Aortic smooth muscle cell (primary cell): ENCODE data around the gene CALHM2. TPM values are rescaled to one million over a fixed set of nuclear protein-coding genes. Genes with fewer than 3 reads are reported as not detected.

Experiments used
- total RNA-seq: library from RNA; depleted of rRNA; stranded (reverse); fragments of >200 nt; gene quantifications from 2 replicates; pipeline ENCODE4 v1.2.3, GENCODE V29; 2014

Gene CALHM2, protein sequence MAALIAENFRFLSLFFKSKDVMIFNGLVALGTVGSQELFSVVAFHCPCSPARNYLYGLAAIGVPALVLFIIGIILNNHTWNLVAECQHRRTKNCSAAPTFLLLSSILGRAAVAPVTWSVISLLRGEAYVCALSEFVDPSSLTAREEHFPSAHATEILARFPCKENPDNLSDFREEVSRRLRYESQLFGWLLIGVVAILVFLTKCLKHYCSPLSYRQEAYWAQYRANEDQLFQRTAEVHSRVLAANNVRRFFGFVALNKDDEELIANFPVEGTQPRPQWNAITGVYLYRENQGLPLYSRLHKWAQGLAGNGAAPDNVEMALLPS
- total RNA-seq: 30.1 and 38.6 TPM in 2 replicates

DNA sequence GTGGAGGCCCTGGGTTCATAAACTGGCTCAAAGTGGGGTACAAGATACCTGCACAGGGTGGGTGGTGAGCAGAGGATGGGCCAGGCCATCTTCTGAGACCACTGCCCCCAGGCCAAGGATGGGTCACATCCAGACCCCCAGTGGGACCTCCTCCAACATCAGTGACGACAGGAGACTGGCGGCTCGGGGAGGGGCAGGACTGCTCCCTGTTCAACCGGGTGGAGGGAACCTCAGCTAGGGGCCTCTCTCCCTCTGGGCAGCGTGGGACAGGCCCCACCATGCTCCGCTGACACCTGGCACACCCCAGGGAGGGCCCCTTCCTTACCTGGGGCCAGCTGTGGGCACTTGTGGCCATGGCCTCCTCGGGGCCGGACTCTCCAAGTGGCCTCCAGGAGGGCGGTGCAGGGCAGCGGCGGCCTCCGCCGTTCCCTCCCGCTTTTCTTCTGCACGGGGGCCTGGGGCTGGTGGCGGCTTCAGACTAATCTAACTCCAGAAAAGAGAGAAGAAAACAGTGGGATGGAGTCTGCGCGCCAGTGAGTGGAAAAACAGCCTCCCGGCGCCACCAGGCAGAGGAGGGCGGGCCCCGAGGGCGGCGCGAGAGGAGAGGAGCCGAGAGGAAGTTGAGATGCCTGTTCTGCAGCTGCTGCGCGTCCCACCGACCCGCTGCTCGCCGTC is at the start of gene CALHM2:
TSS of gene CALHM2 (minus strand) at position 540 of the 675 bp plus-strand sequence. CDS start 2,429 bp downstream, outside the sequence.

DNA sequence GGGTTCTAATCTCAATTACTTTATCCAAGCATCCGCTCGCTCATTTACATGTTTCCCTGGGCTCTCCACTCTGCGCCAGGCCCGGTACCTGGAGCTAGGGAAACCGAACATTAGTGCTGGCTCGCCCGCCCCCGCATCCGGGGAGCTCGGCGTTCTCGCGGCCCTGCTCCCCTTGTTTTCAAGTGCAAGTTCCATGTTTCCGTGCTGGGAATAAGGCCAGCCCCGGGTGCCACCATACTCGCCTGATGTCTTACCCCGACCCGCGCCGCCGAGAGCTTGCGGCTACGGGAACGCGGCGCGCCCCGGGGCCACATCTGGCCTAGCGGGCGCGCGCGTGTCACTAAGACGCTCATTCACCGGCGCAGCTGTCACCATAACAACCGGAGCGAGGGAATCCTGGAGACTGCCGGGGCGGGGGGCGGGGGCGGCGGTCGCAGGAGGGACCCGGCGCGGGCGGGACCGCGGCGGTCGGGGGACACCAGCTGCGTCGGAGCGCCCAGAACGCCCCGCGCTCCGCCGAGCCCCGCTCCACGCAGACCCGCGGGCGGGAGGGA is 41.3 kb upstream of the CALHM2 start, which contains the start of gene NEURL1:
TSS of gene NEURL1 (plus strand) at position 344 of the 554 bp plus-strand sequence. CDS start 683 bp downstream, outside the sequence.

DNA sequence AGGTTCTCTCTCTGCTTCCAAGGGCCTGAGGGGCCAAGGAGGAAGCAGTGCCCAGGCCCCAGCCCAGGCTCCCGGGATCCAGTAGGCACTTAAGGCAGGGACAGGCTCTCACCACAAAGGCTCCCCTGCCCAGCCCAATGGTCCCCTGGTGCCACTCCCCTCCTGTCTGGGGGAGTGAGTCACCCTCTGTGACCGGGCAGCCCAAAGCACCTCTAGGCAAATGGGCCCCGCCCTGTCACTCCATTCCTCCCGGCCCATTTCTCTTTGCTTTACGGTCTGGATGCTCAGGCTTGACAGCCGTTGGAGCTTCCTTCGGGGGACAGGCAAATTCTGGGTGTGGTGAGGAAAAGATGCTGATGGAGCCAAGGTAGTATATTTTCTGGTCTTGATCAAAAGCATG is 27.0 kb upstream of the CALHM2 start, which contains the start of gene CALHM3:
TSS of gene CALHM3 (minus strand) at position 106 of the 400 bp plus-strand sequence. CDS start 208 bp downstream, outside the sequence.

DNA sequence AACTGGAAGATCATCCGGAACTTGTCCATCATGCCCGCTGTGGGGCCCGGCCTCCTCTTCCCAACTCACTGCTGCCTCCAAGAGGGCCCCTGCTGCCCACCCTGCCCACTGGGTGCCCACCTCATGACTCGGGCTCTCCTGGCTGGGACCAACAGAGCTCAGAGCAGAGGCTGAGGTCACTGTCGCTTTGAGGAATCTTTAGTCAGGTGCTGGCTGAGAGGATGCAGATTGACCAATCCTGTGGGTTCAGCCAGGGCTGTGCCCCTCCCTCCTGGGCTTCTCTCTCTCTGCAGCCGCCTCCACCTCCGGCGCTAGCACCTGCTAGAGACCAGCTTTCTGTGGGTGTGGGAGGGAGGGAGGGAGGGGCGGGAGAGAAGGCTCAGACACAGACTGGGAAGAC is 6.5 kb upstream of the CALHM2 start, which contains the start of gene CALHM1:
TSS of gene CALHM1 (minus strand) at position 181 of the 400 bp plus-strand sequence. CDS start at position 32, 149 bp downstream.

Other genes starting within 250 kb of the CALHM2 start
- gene RPEL1, start 206.5 kb downstream of the CALHM2 start, total RNA-seq: 0.12 TPM in 1 of 2 replicates, not detected in the other
- 0.26 and 0.44 TPM in 2 replicates for gene INA, start 175.2 kb downstream of the CALHM2 start, total RNA-seq
- 10.9 and 13.1 TPM in 2 replicates for gene PCGF6, start 101.2 kb downstream of the CALHM2 start, total RNA-seq
- gene TAF5, start 84.4 kb downstream of the CALHM2 start, total RNA-seq: 2.3 and 2.6 TPM in 2 replicates
- 149 and 155 TPM in 2 replicates for gene ATP5MK, start 55.9 kb downstream of the CALHM2 start, total RNA-seq
- gene PDCD11, start 55.7 kb downstream of the CALHM2 start, total RNA-seq: 23.6 and 31.7 TPM in 2 replicates
- gene CALHM1, start 6.5 kb upstream of the CALHM2 start, total RNA-seq: not detected in 2 replicates
- not detected in 2 replicates for gene CALHM3, start 26.9 kb upstream of the CALHM2 start, total RNA-seq
- gene NEURL1, start 41.3 kb upstream of the CALHM2 start, total RNA-seq: under 0.01 TPM in 2 replicates